GM18502 (cell line): ENCODE measurements around the gene IFI27.
"Not testable (repeated sequence)": the region's sequence is repeated elsewhere in the genome, so short reads cannot be mapped to it uniquely, and the experiment has no call there.

Experiments
- ATAC-seq: cut with Tn5 transposase; IDR thresholded peaks from one replicate; pipeline ENCODE4 v1.9.1; 2021; ENCODE audit warnings: mild to moderate bottlenecking; ENCODE audit not compliant: unreplicated experiment, poor library complexity

Gene IFI27

DNA sequence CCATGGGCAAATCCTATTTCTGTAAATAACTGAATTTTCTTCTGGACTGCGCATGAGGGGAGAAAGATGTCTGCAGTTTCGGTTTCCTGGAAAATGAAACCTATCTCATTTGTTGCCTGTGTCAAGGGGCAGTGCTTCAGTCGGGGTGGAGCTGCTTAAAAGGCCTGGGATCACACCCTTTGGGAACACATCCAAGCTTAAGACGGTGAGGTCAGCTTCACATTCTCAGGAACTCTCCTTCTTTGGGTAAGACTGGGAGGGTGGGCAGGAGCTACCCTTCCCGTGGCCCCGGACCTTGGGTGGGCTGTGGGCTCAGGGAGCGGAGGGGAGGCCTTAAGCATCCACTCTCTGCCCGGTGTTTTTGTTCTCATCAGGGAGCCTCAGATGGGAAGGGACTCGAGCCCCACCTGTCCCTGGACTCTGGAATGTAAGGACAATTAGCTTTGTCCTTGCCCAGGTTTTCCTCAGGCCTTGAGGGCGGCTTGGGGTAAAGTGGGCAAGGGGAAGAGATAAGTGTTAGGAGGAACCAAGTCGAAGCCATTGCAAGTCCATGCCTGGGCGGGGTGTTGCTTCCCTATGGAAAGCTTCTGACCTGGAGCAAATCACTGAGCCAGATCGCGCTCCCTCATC, at the start of gene IFI27:
IFI27 (plus strand) TSS at position 185 of the 630 bp plus-strand sequence.
- ATAC-seq, result no peak

DNA sequence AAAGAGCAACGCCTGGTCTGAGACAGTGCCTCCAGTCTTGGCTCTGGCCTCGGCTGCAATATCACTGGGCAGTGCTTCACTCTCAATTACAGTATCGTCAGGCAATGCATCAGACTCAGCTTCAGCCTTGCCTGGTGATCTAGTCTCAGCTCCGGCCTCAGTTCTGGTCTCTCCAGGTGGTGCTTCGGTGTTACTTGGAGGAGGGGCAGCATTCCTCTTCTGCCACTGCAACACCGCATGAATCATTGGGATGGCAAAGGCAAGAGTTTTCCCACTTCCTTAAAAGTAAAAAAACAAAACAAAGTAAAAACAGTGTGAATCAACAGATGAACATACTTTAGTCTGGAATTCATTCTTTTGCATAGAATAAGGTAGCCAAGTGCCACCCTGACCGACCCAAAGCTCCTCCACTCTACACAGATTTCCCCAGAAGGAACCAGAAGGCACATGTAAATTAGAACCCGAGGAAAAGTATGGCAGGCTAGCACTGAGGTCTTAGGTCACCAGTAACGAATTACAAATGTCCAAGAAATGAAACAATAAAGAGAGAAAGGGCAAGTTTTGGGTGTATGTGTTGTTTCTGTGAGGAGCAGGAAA, 48.1 kb upstream of the IFI27 start:
- no peak for ATAC-seq

DNA sequence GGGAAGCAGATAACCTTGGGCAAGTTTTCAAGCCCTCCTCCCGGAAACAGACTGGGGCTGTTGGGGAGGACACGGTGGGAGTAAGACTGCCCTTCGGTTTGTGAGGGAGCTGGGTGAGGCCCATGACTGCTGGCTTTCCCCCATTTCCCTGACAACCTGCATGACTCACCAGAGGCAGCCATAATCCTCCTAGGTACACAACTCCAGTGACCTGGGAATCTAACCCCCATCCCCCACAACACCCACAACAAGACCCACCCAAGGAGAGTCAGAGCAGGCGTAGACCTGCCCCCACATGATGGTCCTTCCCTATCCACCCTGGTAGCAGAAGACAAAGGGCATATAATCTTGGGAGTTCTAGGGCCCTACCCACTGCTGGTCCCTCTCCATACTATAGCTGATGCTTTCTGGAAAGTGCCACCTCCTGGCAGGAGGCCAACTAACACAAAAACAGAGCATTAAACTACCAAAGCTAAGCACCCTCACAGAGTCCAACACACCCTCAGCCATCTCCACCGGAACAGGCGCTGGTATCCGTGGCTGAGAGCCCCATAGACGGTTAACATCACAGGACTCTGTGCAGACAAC, 44.4 kb upstream of the IFI27 start:
- ATAC-seq, result no peak

DNA sequence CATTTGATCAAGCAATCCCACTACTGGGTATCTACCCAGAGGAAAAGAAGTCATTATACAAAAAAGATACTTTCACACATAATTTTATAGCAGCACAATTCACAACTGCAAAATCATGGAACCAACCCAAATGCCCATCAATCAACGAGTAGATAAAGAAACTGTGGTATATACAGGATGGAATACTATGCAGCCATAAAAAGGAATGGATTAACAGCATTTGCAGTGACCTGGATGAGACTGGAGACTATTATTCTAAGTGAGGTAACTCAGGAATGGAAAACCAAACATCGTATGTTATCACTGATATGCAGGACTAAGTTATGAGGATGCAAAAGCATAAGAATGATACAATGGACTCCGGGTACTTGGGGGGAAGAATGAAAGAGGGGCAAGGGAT, 38.5 kb upstream of the IFI27 start:
- ATAC-seq, result not testable (repeated sequence)

DNA sequence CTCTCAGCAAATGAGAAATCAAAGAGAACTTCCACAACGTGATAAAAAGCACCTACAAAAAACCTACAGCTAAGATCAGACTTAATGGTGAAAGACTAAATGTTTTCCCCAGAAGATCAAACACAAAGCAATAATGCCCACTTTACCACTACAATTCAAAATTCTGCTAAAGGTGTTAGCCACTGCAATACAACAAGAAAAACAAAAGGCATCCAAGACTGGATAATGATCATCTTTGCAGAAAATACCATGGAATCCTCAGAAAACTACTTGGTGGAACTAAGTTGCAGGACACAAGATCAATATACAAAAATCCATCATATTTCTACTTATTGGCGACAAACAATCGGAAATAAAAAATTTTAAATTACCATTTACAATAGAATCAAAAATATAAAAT, 36.0 kb upstream of the IFI27 start:
- no peak for ATAC-seq

GRCh38 chr14:94075008-94075407, 35.5 kb upstream of the IFI27 start:
- ATAC-seq, result no peak

GRCh38 chr14:94077111-94077821, 33.3 kb upstream of the IFI27 start:
- no peak for ATAC-seq

DNA sequence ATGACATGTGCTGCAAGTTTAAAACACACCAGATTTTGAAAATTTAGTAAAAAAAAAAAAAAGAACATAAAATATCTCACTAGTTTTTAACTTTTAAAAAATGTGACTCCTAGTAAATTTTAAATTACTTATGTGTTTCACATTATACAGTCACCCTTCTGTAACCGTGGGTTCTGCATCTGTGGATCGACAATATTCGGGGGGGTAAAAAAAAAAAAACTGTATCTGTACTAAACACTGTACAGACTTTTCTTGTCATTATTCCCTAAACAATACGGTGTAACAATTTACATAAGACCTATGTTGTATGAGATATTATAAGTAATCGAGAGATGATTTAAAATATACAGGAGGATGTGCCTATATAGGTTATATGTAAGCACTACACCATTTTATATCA, 32.7 kb upstream of the IFI27 start:
- no peak for ATAC-seq

GRCh38 chr14:94079891-94080620, 30.5 kb upstream of the IFI27 start:
- no peak for ATAC-seq

DNA sequence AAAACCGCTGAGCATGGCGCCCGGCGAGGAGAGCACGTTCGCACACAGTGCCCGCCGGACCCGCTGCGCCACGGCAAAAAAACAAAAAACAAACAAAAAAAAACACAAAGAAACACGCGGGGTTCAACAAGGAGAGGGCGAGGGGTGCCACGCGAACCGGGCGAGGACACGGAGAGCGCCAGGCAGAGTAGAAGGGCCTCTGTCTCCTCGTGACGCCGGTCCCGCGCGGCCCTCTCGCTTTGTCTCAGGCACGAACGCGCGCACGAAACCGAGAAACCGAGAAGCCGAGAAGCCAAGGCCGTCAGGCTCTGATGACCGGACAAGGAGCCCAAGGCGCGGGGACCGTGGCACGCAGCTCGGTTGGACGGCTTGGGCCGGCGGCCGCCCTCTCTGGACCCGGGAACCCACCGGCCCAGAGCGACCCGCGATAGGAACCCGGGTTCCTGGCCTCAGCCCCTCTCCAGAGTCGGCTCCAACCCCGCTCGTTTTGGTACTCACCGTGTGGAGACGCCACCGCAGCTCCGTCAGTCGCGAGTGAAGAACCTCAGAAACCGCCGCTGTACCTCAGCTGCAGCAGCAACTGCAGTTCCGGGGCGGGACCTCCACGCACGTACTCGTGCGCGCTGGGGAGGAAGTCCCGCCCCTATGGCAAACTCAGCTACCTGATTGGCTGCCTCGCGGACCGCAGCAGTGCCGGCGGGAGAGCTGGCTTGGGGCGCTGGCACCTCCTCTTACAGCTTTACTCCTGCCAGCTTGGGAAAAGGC, 29.7 kb upstream of the IFI27 start, which contains the start of the genes DDX24 and IFI27L1:
DDX24 (minus strand) TSS at position 582 of the 765 bp plus-strand sequence. CDS start 1,460 bp downstream, outside the sequence.
IFI27L1 (plus strand) TSS at position 690 of the 765 bp plus-strand sequence. CDS start 15,628 bp downstream, outside the sequence.
- peak; percentile 98 for ATAC-seq

DNA sequence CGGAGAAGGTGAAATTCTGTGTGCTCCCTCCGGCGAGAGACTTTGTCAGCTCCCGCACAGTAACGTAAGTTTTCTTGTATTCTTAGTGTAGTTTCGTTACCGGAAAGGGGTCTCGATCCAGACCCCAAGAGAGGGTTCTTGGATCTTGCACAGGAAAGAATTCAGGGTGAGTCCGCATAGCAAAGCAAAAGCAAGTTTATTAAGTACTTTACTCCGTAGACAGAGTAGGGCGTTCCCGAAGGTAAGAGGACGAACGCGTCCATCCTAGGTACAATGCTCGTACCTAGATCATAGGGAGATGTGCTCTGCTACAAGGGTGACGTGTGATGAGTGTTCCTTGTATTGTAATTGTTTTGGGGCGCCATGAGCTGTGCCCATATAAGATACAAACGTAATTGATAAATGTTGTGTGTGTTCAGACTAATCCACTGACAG, 29.1 kb upstream of the IFI27 start:
- peak; percentile 29 for ATAC-seq

GRCh38 chr14:94087891-94088290, 22.6 kb upstream of the IFI27 start:
- ATAC-seq, result no peak

GRCh38 chr14:94088516-94088915, 22.0 kb upstream of the IFI27 start:
- no peak for ATAC-seq

DNA sequence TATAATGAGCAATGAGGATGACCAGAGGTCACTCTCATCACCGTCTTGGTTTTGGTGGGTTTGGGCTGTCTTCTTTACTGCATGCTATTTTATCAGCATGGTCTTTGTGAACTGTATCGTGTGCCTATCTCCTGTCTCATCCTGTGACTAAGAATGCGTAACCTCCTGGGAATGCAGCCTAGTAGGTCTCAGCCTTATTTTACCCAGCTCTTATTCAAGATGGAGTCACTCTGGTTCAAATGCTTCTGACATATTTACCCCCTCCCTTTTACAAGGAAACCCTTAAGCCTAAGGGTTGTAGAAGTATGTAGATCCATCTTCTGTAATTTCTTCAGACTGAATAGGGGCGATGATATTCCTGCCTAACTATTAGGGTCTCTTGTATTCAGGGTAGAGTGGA, 21.1 kb upstream of the IFI27 start:
- ATAC-seq, result no peak

DNA sequence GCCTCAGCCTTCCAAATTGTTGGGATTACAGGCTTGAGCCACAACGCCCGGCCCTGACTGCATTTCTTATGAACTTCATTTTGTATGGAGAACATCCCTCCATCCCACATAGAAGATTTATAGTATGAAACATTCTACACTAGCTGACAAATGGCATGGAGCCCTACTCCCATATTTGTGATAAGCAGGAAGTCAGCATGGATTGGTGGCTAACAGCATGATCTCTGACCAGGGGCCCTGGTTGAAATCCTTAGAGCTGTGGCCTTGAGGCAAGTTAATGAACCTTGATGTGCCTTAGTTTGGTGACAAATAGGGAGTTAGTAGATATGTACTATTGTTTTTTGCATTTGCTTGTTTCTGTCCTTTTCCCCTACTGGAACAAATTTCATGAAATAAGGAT, 17.1 kb upstream of the IFI27 start:
- no peak for ATAC-seq

DNA sequence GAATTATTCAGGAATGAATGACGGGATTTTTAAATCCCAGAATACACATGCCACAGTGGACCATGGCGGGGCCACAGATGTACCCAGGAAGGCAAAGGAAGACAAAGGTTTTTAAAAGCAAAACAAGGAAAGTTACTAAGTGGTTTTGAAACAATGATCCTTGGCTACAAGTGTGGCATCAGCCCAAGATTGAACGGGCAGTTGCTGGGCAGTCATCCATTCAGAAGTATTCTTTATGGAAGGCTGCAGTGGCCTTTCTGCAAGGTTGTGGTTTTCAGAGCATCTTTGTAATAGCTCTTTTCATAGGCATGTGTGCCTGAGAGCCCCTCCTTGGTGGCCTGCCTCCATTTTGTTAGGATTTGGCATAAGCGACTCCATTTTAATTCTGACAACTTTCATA, 13.4 kb upstream of the IFI27 start:
- no peak for ATAC-seq

GRCh38 chr14:94098326-94098992, 12.1 kb upstream of the IFI27 start:
- no peak for ATAC-seq

DNA sequence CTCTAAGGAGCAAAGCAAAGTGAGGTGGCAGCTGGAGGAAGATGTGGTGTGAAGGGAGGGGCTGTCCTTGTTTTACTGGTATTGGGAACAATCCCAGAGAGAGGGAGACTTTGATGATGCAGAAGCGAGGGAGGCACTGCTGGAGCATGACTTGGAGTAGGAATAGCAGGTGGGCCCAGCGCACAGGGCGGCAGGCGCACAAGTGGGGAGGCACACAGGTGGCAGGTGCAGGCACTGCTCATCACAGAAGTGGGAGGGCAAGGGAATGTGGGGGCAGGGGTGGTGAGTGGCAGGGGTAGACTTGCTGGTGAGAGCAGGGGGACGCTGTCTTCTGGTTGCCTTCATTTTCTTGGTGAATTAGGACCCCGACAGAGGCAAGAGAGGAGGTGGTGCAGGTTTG, 11.5 kb upstream of the IFI27 start:
- ATAC-seq, result no peak

- ATAC-seq, result no peak
These were observed 9.7 kb upstream of the IFI27 start for GRCh38 chr14:94100847-94101246.
